Hematopoietic multipotent progenitor cell treated with erythropoietin and hydrocortisone succinate and interleukin-3 and kit ligand, for 4 days (in vitro differentiated cells): ENCODE data around the gene RAPGEF5.

Experiments
- DNase-seq: peaks from one replicate; pipeline ENCODE4 v3.0.0-alpha.2; 2015

Gene RAPGEF5

GRCh38 chr7:22346383-22347107, 10.4 kb downstream of the RAPGEF5 start:
- peak; percentile 23 for DNase-seq

GRCh38 chr7:22344655-22345054, 12.3 kb downstream of the RAPGEF5 start:
- no peak for DNase-seq

GRCh38 chr7:22343612-22344011, 13.3 kb downstream of the RAPGEF5 start:
- no peak for DNase-seq

GRCh38 chr7:22343071-22343470, 13.9 kb downstream of the RAPGEF5 start:
- DNase-seq = no peak

- DNase-seq = peak; percentile 24
These were observed 17.1 kb downstream of the RAPGEF5 start for GRCh38 chr7:22339725-22340390.

- DNase-seq = no peak
These were observed 18.1 kb downstream of the RAPGEF5 start for GRCh38 chr7:22338877-22339276.

DNA sequence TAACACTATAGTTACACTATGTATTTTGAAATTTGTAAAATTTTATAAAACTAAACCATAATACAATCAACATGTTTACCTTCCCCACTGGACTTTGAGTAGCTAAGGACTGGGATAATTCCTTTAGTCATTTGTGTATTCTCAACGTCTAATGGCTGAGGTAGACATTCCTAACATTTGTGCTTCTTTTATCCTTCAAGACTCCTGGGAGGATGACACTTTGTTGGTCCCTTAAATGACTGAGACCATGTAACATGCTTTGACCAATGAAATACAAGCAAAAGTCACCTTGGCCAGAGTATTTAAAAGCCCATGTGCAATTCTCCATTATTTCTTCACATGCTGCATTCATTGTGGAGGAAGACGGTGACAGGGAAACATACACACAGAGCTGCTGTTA, 18.5 kb downstream of the RAPGEF5 start:
- DNase-seq = no peak

GRCh38 chr7:22333680-22334141, 23.2 kb downstream of the RAPGEF5 start:
- DNase-seq = no peak

DNA sequence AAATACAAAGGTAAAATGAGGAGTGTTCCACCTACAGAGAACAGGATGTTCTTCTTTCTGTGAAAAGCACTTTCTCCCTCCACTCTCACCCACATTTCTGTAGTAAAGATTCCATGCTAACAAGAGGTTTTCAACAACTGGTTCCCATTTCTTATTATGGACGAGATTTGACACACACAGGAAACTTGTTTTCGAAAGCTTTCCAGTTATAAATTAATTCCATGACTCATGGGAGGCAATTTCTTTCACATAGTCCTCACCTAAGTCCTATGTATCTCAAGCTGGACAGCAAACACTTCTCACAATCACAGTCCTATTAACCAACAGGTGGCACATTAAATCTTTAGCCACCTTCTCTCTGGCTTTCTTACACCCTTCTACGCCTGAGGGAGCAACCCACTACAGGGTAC, 24.5 kb downstream of the RAPGEF5 start:
- DNase-seq = no peak

- DNase-seq = no peak
These were observed 25.2 kb downstream of the RAPGEF5 start for GRCh38 chr7:22331704-22332103.

- DNase-seq = no peak
These were observed 26.1 kb downstream of the RAPGEF5 start for GRCh38 chr7:22330903-22331302.

DNA sequence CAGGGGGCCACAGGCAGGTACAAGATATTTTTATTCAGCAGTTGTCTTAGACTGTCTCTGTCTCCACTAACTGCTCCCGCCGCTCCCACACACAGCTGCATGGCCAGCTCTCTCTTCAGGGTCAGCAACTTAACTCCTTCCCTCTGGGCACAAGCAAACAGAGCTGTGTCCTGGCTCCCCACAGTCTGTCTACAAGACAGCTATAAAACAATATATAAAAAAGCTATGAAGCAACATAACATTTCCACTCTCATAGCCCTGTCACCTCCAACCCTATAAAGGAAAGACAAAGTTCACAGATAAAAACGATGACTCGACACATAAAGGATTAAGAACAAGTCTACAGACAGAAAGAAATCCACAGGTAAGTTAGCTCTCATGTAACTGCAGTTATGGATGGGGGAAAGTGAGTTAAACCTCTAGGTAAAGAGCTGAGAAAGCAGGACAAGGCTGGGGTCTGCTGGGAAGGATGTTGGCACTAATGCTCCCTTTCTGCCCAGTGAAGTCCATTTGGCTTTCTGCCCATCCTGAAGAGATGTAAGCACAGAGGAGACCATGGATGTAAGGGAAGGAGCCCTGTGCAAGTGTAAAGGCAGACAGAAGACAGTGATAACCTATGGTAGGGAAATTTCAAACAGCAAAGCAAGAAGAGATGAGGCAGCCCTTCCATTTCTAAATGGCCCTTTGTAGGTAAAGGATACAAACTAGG, 27.0 kb downstream of the RAPGEF5 start:
- no peak for DNase-seq

- DNase-seq = no peak
These were observed 30.8 kb downstream of the RAPGEF5 start for GRCh38 chr7:22326181-22326580.

DNA sequence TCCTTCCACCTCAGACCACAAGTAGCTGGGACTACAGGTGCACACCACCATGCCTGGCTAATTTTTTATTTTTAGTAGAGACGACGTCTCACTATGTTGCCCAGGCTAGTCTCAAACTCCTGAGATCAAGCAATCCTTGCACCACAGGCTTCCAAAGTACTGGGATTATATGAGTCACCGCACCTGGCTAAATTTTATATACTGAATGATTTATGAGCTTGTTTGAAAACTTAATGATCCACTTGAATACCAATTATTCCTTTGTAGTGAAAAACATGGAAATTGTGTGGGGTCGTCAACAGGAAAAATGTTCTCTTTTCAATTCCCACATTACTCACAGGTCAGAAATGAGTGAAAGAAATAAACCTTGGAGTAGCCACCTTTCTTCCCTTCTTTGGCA, 31.3 kb downstream of the RAPGEF5 start:
- DNase-seq = no peak

- no peak for DNase-seq
These were observed 33.2 kb downstream of the RAPGEF5 start for GRCh38 chr7:22323714-22324113.

DNA sequence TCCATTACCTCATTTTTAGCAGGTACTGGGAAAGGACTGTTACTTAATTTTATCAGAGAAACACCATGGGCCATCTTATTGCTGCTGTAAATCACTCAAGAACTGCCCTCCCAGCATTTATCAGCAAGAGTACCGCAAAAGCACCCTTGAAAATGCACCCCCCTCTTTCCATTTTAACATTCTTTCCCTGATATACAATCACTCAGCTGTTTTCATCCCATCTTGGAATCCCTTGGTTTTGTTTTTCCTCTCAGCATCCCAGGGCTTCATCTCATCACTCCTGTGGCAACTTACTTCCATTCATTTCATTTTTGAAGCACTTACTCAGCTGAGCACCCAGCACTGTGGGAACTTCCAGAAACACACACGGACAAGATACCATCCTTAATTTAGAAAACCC, 36.5 kb downstream of the RAPGEF5 start:
- no peak for DNase-seq

- no peak for DNase-seq
These were observed 37.2 kb downstream of the RAPGEF5 start for GRCh38 chr7:22319424-22320403.

DNA sequence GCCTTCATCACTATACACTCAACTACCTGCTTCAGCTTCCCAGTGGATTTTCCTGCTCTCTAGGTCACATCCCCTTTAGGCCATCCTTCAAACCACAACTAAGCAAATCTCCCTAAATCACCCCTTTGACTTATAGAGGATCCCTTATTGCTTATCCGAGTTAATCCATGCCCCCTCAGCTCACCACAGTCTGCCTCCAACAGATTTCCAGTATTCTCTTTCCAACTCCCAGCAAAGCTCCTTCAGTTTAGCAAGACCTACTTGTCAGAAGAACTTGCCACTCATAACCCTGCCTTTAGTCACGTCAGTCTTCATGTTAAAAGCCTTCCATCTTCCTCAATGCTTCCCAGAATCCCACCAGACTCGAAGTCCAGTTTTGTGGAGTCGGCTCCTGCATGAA, 38.6 kb downstream of the RAPGEF5 start:
- no peak for DNase-seq

- DNase-seq = peak; percentile 22
These were observed 39.3 kb downstream of the RAPGEF5 start for GRCh38 chr7:22317632-22318031.

- DNase-seq = no peak
These were observed 40.0 kb downstream of the RAPGEF5 start for GRCh38 chr7:22316914-22317313.

GRCh38 chr7:22307816-22308215, 49.1 kb downstream of the RAPGEF5 start:
- DNase-seq = no peak

DNA sequence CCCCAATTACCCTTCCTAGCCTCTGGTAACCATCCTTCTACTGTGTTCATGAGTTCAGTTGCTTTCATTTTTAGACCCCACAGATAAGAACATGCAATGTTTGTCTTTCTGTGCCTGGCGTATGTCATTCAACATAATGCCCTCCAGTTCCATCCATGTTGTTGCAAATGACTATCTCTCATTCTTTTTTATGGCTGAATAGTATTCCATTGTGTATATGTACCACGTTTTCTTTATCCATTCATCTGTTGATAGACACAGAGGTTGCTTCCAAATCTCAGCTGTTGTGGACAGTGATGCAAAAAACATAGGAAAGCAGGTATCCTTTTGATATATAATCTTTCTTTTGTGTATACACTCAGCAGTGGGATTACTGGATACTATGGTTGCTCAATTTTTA, 51.2 kb downstream of the RAPGEF5 start:
- no peak for DNase-seq

DNA sequence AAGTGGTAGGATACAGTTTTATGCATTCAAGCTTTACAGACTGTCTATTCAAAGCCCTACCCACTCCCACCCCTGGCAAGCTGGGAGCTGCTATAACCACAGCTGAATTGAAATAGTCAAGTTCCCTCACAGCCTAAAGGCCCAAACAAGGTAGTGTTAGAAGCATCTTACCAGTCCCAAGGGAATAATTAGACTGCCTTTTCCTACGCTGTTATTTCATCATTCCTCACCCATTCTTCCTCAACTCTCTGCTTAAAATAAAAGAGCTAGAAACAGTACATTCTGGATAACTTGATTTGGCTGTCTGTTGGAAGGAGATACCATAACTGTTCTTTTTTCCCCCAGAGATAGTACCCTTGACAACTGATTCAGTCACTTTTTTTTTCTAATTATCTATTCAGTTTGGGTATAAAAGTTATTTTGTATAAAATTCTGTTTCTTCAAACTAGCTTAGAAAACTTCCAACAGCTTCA, 54.0 kb downstream of the RAPGEF5 start:
- DNase-seq = no peak
